Sciatic nerve (tissue), 2 donors: ENCODE data around the gene TCFL5. TPM values are rescaled to one million over a fixed set of nuclear protein-coding genes. Genes with fewer than 3 reads are reported as not detected.

Experiments
- ATAC-seq: fragments of 200-7000 bp; cut with Tn5 transposase; one replicate; pipeline ENCODE4 v1.9.1; 2020; ENCODE audit warnings: mild to moderate bottlenecking, moderate library complexity
- DNase-seq: peaks from one replicate; pipeline ENCODE4 v3.0.0-alpha.2; 2020; ENCODE audit warnings: low spot score
- intact Hi-C: fragments of 100-400 bp; cut with DNase I; formaldehyde crosslinking; loops from one replicate; pipeline ENCODE4 v1.14.2; 2022
- total RNA-seq: library from RNA; stranded (reverse); fragmentation: NEBNext Ultra II Directional; extraction: Animal tissue kit (Norgen Biotek cat#: 25700); gene quantifications from one replicate; pipeline ENCODE4 v1.2.1, GENCODE V29; 2021
- donor health status: DM: no; HTN: no; CAD: no.
- donor health status: DM: no; HTN: no; CAD: no.

Gene TCFL5
- total RNA-seq, 1 donor from 2014 or later: 14.6 TPM

- DNase-seq: no peak
- intact Hi-C loops: no loop called here
- ATAC-seq: no peak
Measured at GRCh38 chr20:62841705-62842212, 19.9 kb downstream of the TCFL5 start.

- DNase-seq: no peak
- no peak for ATAC-seq
- intact Hi-C loops: no loop called here
Measured at GRCh38 chr20:62840244-62841197, 21.1 kb downstream of the TCFL5 start.

DNA sequence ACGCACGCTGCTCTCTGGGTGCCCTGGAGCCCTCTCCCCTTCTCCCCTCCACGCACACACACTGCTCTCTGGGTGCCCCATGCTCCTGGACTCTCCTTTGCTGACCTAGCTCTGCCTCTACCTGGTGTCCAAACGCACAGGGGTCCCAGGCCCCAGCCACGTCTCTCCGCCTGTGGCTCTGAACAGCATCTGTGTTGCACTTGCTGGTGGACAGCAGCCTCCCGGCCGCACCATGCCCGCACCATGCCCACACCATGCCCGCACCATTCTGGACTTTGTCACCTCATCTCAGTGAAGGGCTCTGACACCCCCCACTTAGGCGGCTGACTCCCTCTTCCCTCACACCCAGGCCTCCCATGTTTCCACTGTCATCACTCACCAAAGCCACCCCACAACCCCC lies 21.8 kb downstream of the TCFL5 start:
- DNase-seq: no peak
- ATAC-seq: no peak
- intact Hi-C loops: no loop called here

DNA sequence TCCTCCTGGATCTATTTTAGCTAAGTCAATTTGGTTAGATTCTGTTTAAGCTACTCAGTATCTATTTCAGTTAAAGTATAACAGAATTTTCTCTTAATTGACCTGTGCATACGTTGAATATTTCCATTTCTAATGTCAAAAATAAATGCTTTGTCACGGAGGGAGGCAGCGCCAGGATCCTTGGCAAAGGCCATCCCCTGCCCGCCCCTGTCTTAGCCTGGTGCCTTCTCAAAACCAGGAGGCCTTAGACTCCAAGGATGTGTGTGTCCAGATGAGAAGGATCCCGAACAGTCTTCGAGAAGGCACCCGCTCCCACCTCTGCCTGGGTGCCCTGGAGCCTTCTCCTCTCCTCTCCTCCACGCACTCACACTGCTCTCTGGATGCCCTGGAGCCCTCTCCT lies 22.4 kb downstream of the TCFL5 start:
- no peak for DNase-seq
- intact Hi-C loops: no loop called here

DNA sequence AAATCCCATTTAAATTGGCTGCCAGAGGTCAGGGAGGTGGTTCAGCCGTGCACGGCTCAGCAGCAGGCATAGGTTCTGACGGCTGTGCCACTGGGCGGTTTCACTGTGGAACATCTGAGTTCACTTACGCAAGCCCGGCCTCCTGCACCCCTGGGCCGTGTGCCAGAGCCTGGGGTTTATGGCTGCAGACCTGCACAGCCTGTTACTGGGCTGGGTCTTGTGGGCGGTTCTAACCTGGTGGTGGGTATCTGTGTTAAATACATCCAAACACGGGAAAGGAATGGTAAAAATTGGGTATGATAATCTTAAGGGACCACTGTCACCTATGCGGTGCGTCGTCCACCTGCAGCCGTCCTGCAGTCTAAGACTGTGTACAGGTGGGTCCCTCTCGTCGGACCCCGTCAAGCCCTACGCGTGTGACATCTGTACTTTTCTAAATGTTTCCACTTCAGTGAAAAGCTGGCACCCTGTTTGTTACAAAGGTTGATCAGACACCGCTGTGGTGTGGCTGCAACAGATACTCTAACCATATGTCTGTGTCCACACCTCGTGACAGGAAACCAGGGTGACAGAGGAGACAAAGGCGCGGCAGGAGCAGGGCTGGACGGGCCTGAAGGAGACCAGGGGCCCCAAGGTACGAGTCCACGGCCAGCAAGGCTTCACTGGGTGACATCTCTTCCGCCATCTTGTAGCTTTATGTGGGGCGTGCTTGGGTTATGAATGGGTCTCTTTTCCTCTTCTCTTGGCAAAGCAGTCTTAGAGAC lies 23.3 kb downstream of the TCFL5 start:
- DNase-seq (no peak), ATAC-seq (peak; percentile 85)
- intact Hi-C loops: no loop called here

More for the DNA sequence above, 22.4 kb downstream of the TCFL5 start:
- no peak for ATAC-seq

GRCh38 chr20:62837790-62838127 lies 23.9 kb downstream of the TCFL5 start:
- peak; percentile 44 for ATAC-seq
- intact Hi-C loops: no loop called here
- DNase-seq: no peak

DNA sequence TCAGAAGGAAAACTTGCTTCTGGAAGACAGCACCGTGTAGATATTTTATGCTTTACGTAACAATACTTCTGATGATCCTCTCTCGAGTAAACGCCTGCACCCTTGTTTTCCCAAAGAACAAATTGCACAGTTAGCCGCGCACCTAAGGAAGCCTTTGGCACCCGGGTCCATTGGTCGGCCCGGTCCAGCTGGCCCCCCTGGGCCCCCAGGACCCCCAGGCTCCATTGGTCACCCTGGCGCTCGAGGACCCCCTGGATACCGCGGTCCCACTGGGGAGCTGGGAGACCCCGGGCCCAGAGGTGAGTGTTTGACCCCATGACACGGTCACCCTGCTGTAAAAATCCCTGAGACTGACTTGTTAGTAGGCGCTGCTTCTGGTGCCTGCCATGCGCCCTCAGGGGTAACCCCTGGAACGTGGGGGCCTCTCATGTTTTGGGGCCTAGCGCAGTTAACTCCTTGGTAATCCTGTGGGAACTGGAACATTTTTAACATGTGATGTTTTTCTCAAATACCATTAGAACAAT lies 24.6 kb downstream of the TCFL5 start:
- intact Hi-C loops: no loop called here
- DNase-seq (no peak), ATAC-seq (no peak)

DNA sequence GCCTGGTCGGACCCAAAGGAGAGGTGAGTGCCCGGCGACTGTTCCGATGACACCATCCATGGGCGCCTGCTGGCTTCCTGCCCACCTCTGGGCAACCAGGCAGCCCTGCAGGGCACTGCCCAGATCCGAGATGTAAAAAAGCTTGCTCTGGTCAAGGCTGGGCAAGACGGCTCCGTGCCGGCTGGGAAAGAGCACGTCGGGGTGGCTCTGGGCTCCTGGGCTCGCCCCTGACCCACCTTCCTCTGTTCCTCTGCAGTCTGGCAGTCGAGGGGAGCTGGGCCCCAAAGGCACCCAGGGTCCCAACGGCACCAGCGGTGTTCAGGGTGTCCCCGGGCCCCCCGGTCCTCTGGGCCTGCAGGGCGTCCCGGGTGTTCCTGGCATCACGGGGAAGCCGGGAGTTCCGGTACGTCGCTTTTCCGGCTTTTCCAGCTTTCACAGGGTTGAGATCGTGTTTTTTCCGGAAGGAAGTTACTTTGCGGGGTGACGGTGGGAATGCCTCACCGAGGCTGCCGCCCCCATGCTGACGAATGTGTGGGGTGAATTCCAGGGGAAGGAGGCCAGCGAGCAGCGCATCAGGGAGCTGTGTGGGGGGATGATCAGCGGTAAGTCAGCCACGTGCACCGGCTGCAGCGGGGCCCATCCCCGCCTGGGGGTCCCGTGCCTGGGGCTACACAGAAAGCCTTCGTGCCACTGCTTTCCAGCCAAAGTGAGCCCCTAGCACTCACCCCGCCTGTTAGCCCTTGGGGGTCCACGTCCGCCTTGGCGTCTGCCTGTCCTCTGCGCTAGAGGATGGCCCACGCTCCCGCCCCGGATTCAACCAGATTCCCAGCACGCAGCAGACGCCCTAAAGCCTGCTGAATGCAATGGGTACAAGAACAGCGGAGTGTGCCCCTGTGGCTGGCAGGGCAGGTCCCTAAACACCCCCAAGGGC lies 25.4 kb downstream of the TCFL5 start:
- intact Hi-C loops: no loop called here
- ATAC-seq: no peak
- no peak for DNase-seq

DNA sequence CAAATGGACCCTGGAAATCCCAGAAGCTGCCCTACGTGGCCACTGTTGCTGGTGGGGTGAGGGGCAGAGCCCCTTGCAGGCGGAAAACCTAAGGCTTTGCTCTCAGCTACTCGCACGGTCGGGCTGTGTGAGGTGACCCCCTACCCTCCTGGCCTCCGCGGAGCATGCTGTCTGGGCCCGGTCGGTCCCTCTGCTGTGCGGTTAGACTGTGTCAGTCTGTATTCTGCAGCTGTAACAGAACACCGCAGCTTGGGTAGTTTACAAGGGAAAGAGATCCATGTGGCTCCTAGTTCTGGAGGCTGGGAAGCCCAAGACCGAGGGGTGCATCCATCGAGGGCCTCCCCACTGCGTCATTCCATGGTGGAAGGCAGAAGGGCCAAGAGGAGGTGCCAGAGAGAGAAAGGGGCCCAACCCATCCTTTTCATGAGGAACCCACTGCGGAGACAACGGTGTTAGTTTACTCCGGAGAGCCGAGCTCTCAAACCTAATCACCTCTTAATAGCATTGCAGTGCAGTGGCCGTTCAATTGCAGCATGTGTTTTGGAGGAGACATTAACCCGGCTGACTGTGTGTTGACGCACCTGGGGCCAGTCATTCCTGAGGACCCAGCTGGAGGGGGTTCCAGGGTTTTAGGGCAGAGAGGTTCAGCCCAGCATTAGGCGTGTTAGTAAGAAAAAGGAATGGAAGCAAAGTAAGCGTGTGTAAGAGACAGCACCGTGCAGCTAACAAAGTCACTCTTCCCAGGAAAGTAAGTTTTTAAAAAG lies 26.5 kb downstream of the TCFL5 start:
- intact Hi-C loops: no loop called here
- no peak for DNase-seq
- no peak for ATAC-seq

GRCh38 chr20:62832951-62833391 lies 28.7 kb downstream of the TCFL5 start:
- intact Hi-C loops: no loop called here
- ATAC-seq: no peak

GRCh38 chr20:62832212-62832922 lies 29.3 kb downstream of the TCFL5 start:
- peak; percentile 60 for ATAC-seq
- intact Hi-C loops: no loop called here
- no peak for DNase-seq

More at GRCh38 chr20:62832951-62833391, 28.7 kb downstream of the TCFL5 start:
- DNase-seq: no peak

DNA sequence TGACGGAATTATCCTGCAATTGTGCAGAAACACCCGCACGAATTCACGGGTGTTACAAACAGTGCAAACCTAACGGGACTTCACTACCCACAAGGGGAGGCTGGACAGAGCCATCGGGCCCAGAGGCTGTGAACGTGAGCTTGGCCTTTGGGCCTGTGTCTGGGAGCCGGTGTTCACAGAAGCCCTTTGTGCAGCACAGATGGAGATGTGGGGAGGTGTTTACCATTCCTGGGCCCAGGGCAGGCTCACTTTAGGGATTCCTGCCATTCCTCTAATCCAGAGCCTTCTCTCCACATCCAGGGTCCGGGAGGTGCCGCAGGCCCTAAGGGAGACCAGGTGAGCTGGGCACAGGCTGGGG lies 29.8 kb downstream of the TCFL5 start:
- ATAC-seq (peak; percentile 24), DNase-seq (no peak)
- intact Hi-C loops: no loop called here

GRCh38 chr20:62831361-62831788 lies 30.2 kb downstream of the TCFL5 start:
- ATAC-seq (no peak), DNase-seq (no peak)
- intact Hi-C loops: no loop called here

DNA sequence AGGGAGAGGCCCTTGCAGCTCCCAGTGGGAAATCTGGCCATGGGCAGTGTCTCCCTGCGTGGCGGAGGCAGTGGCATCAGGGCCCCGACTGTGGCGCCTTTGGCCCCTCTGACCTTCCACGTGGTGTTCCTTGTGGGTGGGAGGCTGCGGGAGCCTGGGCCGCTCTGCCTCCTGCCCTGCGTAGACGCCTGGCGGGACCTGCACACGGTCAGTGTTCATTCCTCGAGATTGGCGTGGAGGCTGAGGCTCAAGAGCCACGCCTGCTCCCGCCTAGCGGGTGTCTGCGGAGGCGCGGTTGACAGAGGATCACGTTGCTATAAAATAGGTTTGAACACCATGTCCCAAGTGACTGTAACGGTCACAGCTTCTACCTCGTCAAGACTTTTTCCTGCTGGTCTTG lies 30.8 kb downstream of the TCFL5 start:
- no peak for ATAC-seq
- no peak for DNase-seq
- intact Hi-C loops: no loop called here

GRCh38 chr20:62830251-62830650 lies 31.4 kb downstream of the TCFL5 start:
- DNase-seq (no peak), ATAC-seq (no peak)
- intact Hi-C loops: no loop called here

DNA sequence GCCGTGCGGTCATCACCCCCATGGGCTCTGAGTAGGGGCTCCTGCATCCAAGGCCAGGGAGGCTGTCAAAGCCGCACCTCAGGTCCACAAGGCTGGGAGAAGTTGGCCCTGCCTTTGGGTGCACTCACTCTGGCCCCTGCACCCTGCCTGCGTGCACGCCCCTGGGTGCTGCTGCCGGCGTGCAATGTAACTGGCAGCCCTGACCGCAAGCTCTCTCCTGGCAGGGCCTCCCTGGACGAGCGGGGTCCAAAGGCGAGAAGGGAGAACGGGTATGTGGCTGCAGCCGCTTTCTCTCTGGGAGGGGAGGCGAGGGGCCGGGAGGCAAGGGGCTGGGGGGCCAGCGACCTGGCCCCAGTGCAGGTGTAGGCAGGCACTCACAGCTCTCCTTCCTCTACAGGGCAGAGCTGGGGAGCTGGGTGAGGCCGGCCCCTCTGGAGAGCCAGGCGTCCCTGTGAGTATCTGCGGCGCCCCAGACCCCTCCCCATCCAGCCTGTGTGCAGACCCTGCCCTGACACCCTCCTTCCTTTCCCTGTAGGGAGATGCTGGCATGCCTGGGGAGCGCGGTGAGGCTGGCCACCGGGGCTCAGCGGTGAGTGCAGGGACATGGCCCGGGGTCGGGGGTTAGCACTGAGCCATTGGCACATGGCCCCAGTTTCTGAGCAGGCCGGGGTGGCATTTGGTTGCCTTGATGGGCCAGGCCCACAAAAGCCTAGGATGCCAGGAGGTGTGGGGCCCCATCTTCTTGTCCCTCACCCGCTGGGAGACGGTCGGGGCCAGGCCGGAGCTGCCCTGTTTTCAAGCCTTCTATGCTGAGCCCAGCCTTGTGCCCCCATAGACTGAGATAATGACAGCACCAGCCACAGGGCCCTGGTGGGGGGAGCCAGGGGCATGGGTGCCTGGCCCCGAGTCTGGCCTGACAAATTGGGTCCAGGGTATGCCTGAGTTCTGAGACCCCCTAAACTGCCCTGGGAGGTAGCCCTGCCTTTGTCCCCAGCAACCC lies 32.1 kb downstream of the TCFL5 start:
- intact Hi-C loops: no loop called here
- DNase-seq (no peak), ATAC-seq (no peak)
